NT2/D1 (cell line): ENCODE data around the gene PRICKLE1.

Experiments
- YY1 ChIP-seq: IDR thresholded peaks from 2 replicates; pipeline ENCODE4 v1.6.1; 2011; ENCODE audit not compliant: insufficient read length, insufficient read depth
- ZNF274 ChIP-seq: IDR thresholded peaks from 2 replicates; pipeline ENCODE4 v1.6.1; 2011; ENCODE audit warnings: mild to moderate bottlenecking, low read depth, low read length

GRCh38 chr12:42472376-42472775 is 117.2 kb downstream of the PRICKLE1 start:
- TF ChIP-seq YY1, result no peak
- no peak for TF ChIP-seq ZNF274
